ENCODE results near the gene ZG16B.

GRCh38 chr16:2816751-2817339 lies 13.3 kb upstream of the ZG16B start, which contains the start of gene PRSS21:
- TF ChIP-seq ZNF114 (tag by site-specific recombination; IDR thresholded peaks at IDR 0.05) (no peak), HOXA7 (CRISPR knock-in tag; IDR thresholded peaks at IDR 0.05; ENCODE audit: borderline replicate concordance) (no peak)
